Measurements from ENCODE around the gene MTHFD2L.
"Not testable (repeated sequence)": the region's sequence is repeated elsewhere in the genome, so short reads cannot be mapped to it uniquely, and the experiment has no call there.

The MTHFD2L gene

DNA sequence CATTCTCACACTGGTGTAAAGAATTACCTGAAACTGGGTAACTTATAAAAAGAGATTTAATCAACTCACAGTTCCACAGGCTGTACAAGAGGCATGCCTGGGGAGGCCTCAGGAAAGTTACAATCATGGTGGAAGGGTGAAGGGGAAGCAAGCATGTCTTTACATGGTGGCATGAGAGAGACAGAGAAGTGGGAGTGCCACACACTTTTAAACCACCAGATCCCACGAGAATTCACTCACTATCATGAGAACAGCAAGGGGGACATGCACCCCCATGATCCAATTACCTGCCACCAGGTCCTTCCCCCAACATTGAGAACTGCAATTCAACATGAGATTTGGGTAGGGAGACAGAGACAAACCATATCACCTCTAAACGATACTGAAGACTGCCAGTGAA, 173.3 kb downstream of the MTHFD2L start:
- Mint-ChIP-seq H3K9me3 (no peaks in the 10 kb centered on the region), H3K4me3 (no peak overlapping the region), H3K4me1 (no peaks in the 10 kb centered on the region), H3K36me3 (ENCODE audit: low read depth) (no peaks in the 10 kb centered on the region), H3K27me3 (ENCODE audit: low read depth, poor library complexity) (no peaks in the 10 kb centered on the region), H3K27ac (peak overlapping the region; percentile 36)
- no peak for TF ChIP-seq CTCF (IDR thresholded peaks at IDR 0.05)
- DNase-seq, result no peak

GRCh38 chr4:74331944-74332343, 174.0 kb downstream of the MTHFD2L start:
- H3K36me3 Mint-ChIP-seq (ENCODE audit: low read depth), result no peaks in the 10 kb centered on the region
- H3K4me3 Mint-ChIP-seq, result no peak overlapping the region
- no peak for TF ChIP-seq CTCF (IDR thresholded peaks at IDR 0.05)
- no peak overlapping the region for H3K27ac Mint-ChIP-seq
- DNase-seq, result no peak
- no peaks in the 10 kb centered on the region for H3K27me3 Mint-ChIP-seq (ENCODE audit: low read depth, poor library complexity)
- no peaks in the 10 kb centered on the region for H3K4me1 Mint-ChIP-seq
- H3K9me3 Mint-ChIP-seq, result no peaks in the 10 kb centered on the region

DNA sequence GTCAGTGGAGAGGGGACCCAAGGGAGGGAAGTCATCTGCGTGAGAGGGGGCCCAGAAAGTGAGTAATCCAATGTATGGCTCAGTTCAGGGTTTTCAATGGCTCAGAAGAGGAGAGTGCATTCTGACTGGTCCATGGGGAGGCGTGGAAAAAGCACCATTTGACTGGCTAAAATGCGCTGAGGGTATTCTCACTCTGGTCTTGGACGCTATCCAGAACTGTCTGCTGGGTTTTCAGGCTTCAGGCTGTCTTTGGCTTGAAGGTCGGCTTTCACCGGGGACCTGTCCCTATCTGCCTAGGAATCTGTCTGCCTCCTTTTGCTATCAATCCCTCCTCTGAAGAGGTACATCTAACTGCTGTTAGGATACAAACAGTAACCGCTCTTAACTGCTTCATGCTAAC, 176.7 kb downstream of the MTHFD2L start:
- no peak for DNase-seq
- no peaks in the 10 kb centered on the region for H3K4me1 Mint-ChIP-seq
- no peaks in the 10 kb centered on the region for H3K9me3 Mint-ChIP-seq
- no peaks in the 10 kb centered on the region for H3K36me3 Mint-ChIP-seq (ENCODE audit: low read depth)
- TF ChIP-seq CTCF (IDR thresholded peaks at IDR 0.05), result no peak
- H3K27ac Mint-ChIP-seq, result no peak overlapping the region
- H3K27me3 Mint-ChIP-seq (ENCODE audit: low read depth, poor library complexity), result no peaks in the 10 kb centered on the region
- no peak overlapping the region for H3K4me3 Mint-ChIP-seq

- Mint-ChIP-seq H3K4me3 (no peak overlapping the region), H3K9me3 (peaks cover 5% of the 10 kb centered on the region), H3K27ac (no peak overlapping the region), H3K4me1 (no peaks in the 10 kb centered on the region), H3K36me3 (ENCODE audit: low read depth) (no peaks in the 10 kb centered on the region), H3K27me3 (ENCODE audit: low read depth, poor library complexity) (no peaks in the 10 kb centered on the region)
- no peak for TF ChIP-seq CTCF (IDR thresholded peaks at IDR 0.05)
- no peak for DNase-seq
These were observed 177.6 kb downstream of the MTHFD2L start for GRCh38 chr4:74335341-74336021.

DNA sequence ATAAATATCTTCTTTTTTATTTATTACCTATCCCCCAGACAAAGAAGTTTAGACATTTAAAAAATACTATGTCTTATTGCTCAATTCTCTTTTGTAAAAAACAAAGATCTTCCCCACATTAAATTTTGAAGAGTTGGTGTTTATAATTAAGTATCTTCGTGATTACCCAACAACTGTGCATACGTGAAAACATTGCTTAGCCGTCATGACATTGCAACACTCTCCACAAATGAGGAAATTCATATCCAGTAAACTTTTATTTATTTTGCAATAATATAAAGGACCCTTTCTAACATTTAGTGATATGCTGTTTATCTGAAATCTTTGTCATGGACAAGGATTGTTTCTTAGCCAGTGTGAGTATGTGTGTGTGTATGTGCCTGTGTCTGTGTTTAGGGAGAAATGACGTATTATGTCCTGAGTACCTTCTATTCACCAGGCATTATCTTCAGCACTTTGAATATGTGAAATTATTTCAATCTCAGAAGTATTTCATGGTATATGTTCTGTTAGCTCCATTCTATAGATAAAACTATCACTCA, 180.9 kb downstream of the MTHFD2L start:
- Mint-ChIP-seq H3K4me1 (no peaks in the 10 kb centered on the region), H3K9me3 (peaks cover 33% of the 10 kb centered on the region), H3K36me3 (ENCODE audit: low read depth) (no peaks in the 10 kb centered on the region), H3K27me3 (ENCODE audit: low read depth, poor library complexity) (no peaks in the 10 kb centered on the region), H3K4me3 (no peak overlapping the region), H3K27ac (no peak overlapping the region)
- no peak for TF ChIP-seq CTCF (IDR thresholded peaks at IDR 0.05)
- DNase-seq, result no peak

- no peaks in the 10 kb centered on the region for H3K27me3 Mint-ChIP-seq (ENCODE audit: low read depth, poor library complexity)
- H3K4me1 Mint-ChIP-seq, result no peaks in the 10 kb centered on the region
- H3K4me3 Mint-ChIP-seq, result no peak overlapping the region
- no peak overlapping the region for H3K27ac Mint-ChIP-seq
- TF ChIP-seq CTCF (IDR thresholded peaks at IDR 0.05), result no peak
- peaks cover 39% of the 10 kb centered on the region for H3K9me3 Mint-ChIP-seq
- H3K36me3 Mint-ChIP-seq (ENCODE audit: low read depth), result no peaks in the 10 kb centered on the region
- no peak for DNase-seq
These were observed 181.6 kb downstream of the MTHFD2L start for GRCh38 chr4:74339501-74339900.

- not testable (repeated sequence) for H3K27me3 Mint-ChIP-seq (ENCODE audit: low read depth, poor library complexity); H3K4me3 Mint-ChIP-seq; H3K27ac Mint-ChIP-seq; H3K36me3 Mint-ChIP-seq (ENCODE audit: low read depth); H3K4me1 Mint-ChIP-seq; DNase-seq
- peaks cover 47% of the 10 kb centered on the region for H3K9me3 Mint-ChIP-seq
These were observed 182.5 kb downstream of the MTHFD2L start for GRCh38 chr4:74340421-74340820.
